ENCODE measurements around the gene TTC21A.

Gene TTC21A

GRCh38 chr3:39130026-39130425, 22.5 kb downstream of the TTC21A start:
- no peak overlapping the region for H3K4me3 ChIP-seq (ENCODE audit: control insufficient read depth, low read depth, low read length)
- no peak for TF ChIP-seq CTCF (IDR thresholded peaks at IDR 0.05; ENCODE audit: control insufficient read depth, insufficient read depth, low read depth, low read length, missing control alignments)
- DNase-seq (ENCODE audit: low read depth) = no peak

- no peak for TF ChIP-seq CTCF (IDR thresholded peaks at IDR 0.05; ENCODE audit: control insufficient read depth, insufficient read depth, low read depth, low read length, missing control alignments)
- no peak for DNase-seq (ENCODE audit: low read depth)
Measured at GRCh38 chr3:39130693-39131265, 23.3 kb downstream of the TTC21A start.

GRCh38 chr3:39132096-39133092, 24.9 kb downstream of the TTC21A start:
- DNase-seq (ENCODE audit: low read depth) = no peak
- TF ChIP-seq CTCF (IDR thresholded peaks at IDR 0.05; ENCODE audit: control insufficient read depth, insufficient read depth, low read depth, low read length, missing control alignments) = no peak
- H3K4me3 ChIP-seq (ENCODE audit: control insufficient read depth, low read depth, low read length) = no peak overlapping the region

More at GRCh38 chr3:39130693-39131265, 23.3 kb downstream of the TTC21A start:
- H3K4me3 ChIP-seq (ENCODE audit: control insufficient read depth, low read depth, low read length) = no peak overlapping the region

- no peak for TF ChIP-seq CTCF (IDR thresholded peaks at IDR 0.05; ENCODE audit: control insufficient read depth, insufficient read depth, low read depth, low read length, missing control alignments)
- DNase-seq (ENCODE audit: low read depth) = no peak
- H3K4me3 ChIP-seq (ENCODE audit: control insufficient read depth, low read depth, low read length) = no peak overlapping the region
Measured at GRCh38 chr3:39133093-39133490, 25.6 kb downstream of the TTC21A start.

GRCh38 chr3:39133822-39134221, 26.3 kb downstream of the TTC21A start:
- H3K4me3 ChIP-seq (ENCODE audit: control insufficient read depth, low read depth, low read length) = no peak overlapping the region
- DNase-seq (ENCODE audit: low read depth) = no peak
- no peak for TF ChIP-seq CTCF (IDR thresholded peaks at IDR 0.05; ENCODE audit: control insufficient read depth, insufficient read depth, low read depth, low read length, missing control alignments)

- H3K4me3 ChIP-seq (ENCODE audit: control insufficient read depth, low read depth, low read length) = no peak overlapping the region
- DNase-seq (ENCODE audit: low read depth) = no peak
- TF ChIP-seq CTCF (IDR thresholded peaks at IDR 0.05; ENCODE audit: control insufficient read depth, insufficient read depth, low read depth, low read length, missing control alignments) = no peak
Measured at GRCh38 chr3:39134305-39134704, 26.8 kb downstream of the TTC21A start.
